SU-DHL-6 (cell line): ENCODE results near the gene TNFRSF11A.

Experiments
- H2AFZ ChIP-seq: fragments of 200-600 bp; sonication (generic); 2 replicates; pipeline ENCODE4 v1.6.1; 2014; ENCODE audit warnings: low read depth, mild to moderate bottlenecking, moderate library complexity, mixed read lengths, antibody characterized with exemption, low read length; ENCODE audit not compliant: severe bottlenecking
- H3F3A ChIP-seq: fragments of 200-600 bp; shearing (Covaris generic); 2 replicates; pipeline ENCODE4 v1.6.0; 2016; ENCODE audit warnings: antibody characterized with exemption, mild to moderate bottlenecking; ENCODE audit not compliant: insufficient read depth
- H3K27ac ChIP-seq: fragments of 200-600 bp; sonication (generic); 2 replicates; pipeline ENCODE4 v1.5.1; 2016; ENCODE audit warnings: low read depth, mild to moderate bottlenecking, low read length, moderate library complexity, mixed read lengths
- H3K27me3 ChIP-seq: fragments of 200-600 bp; sonication (generic), shearing (Covaris generic); 2 replicates; pipeline ENCODE4 v1.6.0; 2014; ENCODE audit warnings: mild to moderate bottlenecking, low read length
- H3K36me3 ChIP-seq: fragments of 200-600 bp; sonication (generic); 2 replicates; pipeline ENCODE4 v1.6.1; 2014; ENCODE audit warnings: mild to moderate bottlenecking, low read length, mixed read lengths
- H3K4me2 ChIP-seq: fragments of 300-600, 200-600 bp; shearing (Covaris generic), sonication (generic); 2 replicates; pipeline ENCODE4 v1.6.0; 2014; ENCODE audit warnings: low read length, low read depth, mild to moderate bottlenecking; ENCODE audit not compliant: poor library complexity, severe bottlenecking
- H3K4me3 ChIP-seq: fragments of 200-600 bp; sonication (generic); 2 replicates; pipeline ENCODE4 v1.5.1; 2014; ENCODE audit warnings: antibody characterized with exemption, low read length, mild to moderate bottlenecking, mixed read lengths; ENCODE audit not compliant: insufficient read depth, poor library complexity, severe bottlenecking
- H3K79me2 ChIP-seq: fragments of 200-600 bp; sonication (generic); 2 replicates; pipeline ENCODE4 v1.6.1; 2014; ENCODE audit warnings: mild to moderate bottlenecking, low read length, moderate library complexity; ENCODE audit not compliant: insufficient read depth
- H3K9ac ChIP-seq: fragments of 200-600 bp; sonication (generic); 2 replicates; pipeline ENCODE4 v1.7.0; 2014; ENCODE audit warnings: mild to moderate bottlenecking, low read length
- H3K9me2 ChIP-seq: fragments of 200-600 bp; sonication (generic); replicated peaks from 2 replicates; pipeline ENCODE4 v1.6.1; 2014; ENCODE audit warnings: low read length; ENCODE audit not compliant: insufficient read depth
- H3K9me3 ChIP-seq: fragments of 200-600 bp; sonication (generic); 2 replicates; pipeline ENCODE4 v1.6.1; 2014; ENCODE audit warnings: low read length, mixed read lengths; ENCODE audit not compliant: insufficient read depth
- H4K20me1 ChIP-seq: fragments of 200-600 bp; sonication (generic); 2 replicates; pipeline ENCODE4 v1.6.1; 2014; ENCODE audit warnings: low read depth, mild to moderate bottlenecking, antibody characterized with exemption, low read length, moderate library complexity, mixed read lengths
- EZH2phosphoT487 ChIP-seq: fragments of 200-600 bp; sonication (generic), shearing (Covaris generic); conservative IDR thresholded peaks from 2 replicates; pipeline ENCODE4 v1.6.1; 2018; ENCODE audit warnings: mild to moderate bottlenecking, antibody characterized with exemption, low read length, moderate library complexity, mixed read lengths
- TF ChIP-seq, protein P1 (sequence below): fragments of 200-600 bp; sonication (generic); IDR thresholded peaks from one replicate; pipeline ENCODE4 v1.5.1; 2017; ENCODE audit warnings: antibody characterized with exemption, mild to moderate bottlenecking, low read length, moderate library complexity; ENCODE audit not compliant: insufficient read depth, poor library complexity, severe bottlenecking

TNFRSF11A gene

DNA sequence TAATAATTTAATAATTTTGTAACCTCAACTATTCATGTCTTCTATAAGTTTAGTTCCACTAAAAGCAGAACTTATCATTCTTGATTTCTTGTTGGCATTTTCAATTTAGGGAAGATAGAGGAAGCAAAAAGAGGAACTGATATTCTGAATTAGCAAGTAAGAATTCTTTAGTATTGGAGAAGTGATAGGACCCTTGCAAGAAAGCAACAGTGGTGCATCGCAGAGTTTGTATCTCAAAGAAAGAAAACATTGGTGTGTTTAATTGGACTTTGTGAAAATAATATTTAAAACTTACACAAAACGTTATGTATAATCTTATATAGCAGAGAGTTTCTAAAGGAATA is 36.5 kb upstream of the TNFRSF11A start:
- no peaks in the 10 kb centered on the region for H3K27me3 ChIP-seq
- H3K4me2 ChIP-seq, result no peak overlapping the region
- no peak overlapping the region for H3K9ac ChIP-seq
- H2AFZ ChIP-seq, result no peak overlapping the region
- no peak overlapping the region for H3K4me3 ChIP-seq
- H3K27ac ChIP-seq, result no peak overlapping the region
- H3K79me2 ChIP-seq, result no peaks in the 10 kb centered on the region
- H3K9me3 ChIP-seq, result no peaks in the 10 kb centered on the region
- TF ChIP-seq, protein P1, sequence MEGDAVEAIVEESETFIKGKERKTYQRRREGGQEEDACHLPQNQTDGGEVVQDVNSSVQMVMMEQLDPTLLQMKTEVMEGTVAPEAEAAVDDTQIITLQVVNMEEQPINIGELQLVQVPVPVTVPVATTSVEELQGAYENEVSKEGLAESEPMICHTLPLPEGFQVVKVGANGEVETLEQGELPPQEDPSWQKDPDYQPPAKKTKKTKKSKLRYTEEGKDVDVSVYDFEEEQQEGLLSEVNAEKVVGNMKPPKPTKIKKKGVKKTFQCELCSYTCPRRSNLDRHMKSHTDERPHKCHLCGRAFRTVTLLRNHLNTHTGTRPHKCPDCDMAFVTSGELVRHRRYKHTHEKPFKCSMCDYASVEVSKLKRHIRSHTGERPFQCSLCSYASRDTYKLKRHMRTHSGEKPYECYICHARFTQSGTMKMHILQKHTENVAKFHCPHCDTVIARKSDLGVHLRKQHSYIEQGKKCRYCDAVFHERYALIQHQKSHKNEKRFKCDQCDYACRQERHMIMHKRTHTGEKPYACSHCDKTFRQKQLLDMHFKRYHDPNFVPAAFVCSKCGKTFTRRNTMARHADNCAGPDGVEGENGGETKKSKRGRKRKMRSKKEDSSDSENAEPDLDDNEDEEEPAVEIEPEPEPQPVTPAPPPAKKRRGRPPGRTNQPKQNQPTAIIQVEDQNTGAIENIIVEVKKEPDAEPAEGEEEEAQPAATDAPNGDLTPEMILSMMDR, result no peak
- no peak for TF ChIP-seq EZH2phosphoT487
- H3K9me2 ChIP-seq, result no peaks in the 10 kb centered on the region
- H4K20me1 ChIP-seq, result no peaks in the 10 kb centered on the region
- H3F3A ChIP-seq, result peaks cover 11% of the 10 kb centered on the region; the same call in 1 of the 2 replicates
- peaks cover 65% of the 10 kb centered on the region for H3K36me3 ChIP-seq

DNA sequence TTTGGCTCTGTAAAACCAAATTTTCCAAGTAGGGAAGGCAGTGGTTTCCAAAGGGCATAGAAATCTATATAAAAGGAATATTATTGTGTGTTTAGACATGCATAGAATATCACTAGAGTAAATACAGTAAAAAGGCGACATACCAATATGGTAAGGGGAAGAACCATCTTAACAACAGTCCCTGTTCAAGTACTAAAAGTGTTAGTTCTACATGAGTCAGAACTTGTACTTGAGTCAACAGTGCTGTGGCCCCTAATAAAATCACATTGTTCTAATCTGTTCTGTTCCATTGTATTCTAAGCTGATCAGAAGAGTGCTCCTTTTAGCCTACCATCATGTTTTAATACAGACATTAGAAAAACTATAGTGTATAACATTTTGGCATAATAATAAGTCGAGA is 36.1 kb upstream of the TNFRSF11A start:
- no peaks in the 10 kb centered on the region for H3K9me3 ChIP-seq
- H3K79me2 ChIP-seq, result no peaks in the 10 kb centered on the region
- no peaks in the 10 kb centered on the region for H3K27me3 ChIP-seq
- no peak for TF ChIP-seq EZH2phosphoT487
- TF ChIP-seq, protein P1, result no peak
- H3K27ac ChIP-seq, result no peak overlapping the region
- H3K4me3 ChIP-seq, result no peak overlapping the region
- no peaks in the 10 kb centered on the region for H4K20me1 ChIP-seq
- H3K9ac ChIP-seq, result no peak overlapping the region
- no peaks in the 10 kb centered on the region for H3K9me2 ChIP-seq
- H2AFZ ChIP-seq, result no peak overlapping the region
- peaks cover 11% of the 10 kb centered on the region; the same call in 1 of the 2 replicates for H3F3A ChIP-seq
- H3K4me2 ChIP-seq, result no peak overlapping the region
- H3K36me3 ChIP-seq, result peaks cover 65% of the 10 kb centered on the region

DNA sequence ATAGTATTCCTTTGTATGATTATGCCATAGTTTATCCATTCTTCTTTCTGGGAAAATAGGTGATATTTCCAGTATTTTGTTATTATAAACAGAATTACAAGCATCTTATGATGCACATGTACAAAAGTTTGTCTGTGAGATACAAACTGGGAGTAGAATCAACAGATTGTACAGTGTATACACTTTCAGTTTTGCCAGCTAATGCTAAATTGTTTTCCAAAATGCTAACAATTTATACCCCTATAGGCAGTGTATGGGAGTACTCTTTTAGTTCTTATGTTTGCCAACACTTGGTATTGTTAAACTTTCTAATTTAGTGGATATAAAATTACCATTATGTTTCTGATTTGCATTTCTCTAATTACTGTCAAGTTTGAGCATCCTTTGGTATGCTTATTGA is 31.0 kb upstream of the TNFRSF11A start:
- no peak overlapping the region for H2AFZ ChIP-seq
- no peaks in the 10 kb centered on the region for H4K20me1 ChIP-seq
- no peak overlapping the region for H3K4me2 ChIP-seq
- H3K9me2 ChIP-seq, result no peaks in the 10 kb centered on the region
- H3K9ac ChIP-seq, result no peak overlapping the region
- peaks cover 46% of the 10 kb centered on the region for H3K36me3 ChIP-seq
- no peak for TF ChIP-seq EZH2phosphoT487
- TF ChIP-seq, protein P1, result no peak
- no peaks in the 10 kb centered on the region; the same call in 1 of the 2 replicates for H3F3A ChIP-seq
- H3K27ac ChIP-seq, result no peak overlapping the region
- no peaks in the 10 kb centered on the region for H3K9me3 ChIP-seq
- H3K4me3 ChIP-seq, result no peak overlapping the region
- no peaks in the 10 kb centered on the region for H3K27me3 ChIP-seq
- no peaks in the 10 kb centered on the region for H3K79me2 ChIP-seq
